Umbilical cord (tissue), 2 donors: ENCODE results near the gene ZNF227. TPM values are rescaled to one million over a fixed set of nuclear protein-coding genes. Genes with fewer than 3 reads are reported as not detected.
"Not testable (repeated sequence)": the region's sequence is repeated elsewhere in the genome, so short reads cannot be mapped to it uniquely, and the experiment has no call there.

Experiments
- DNase-seq: peaks from one replicate; pipeline ENCODE4 v3.0.0-alpha.2; 2015; ENCODE audit warnings: low spot score
- total RNA-seq: library from RNA; depleted of rRNA; stranded (reverse); fragments of >200 nt; gene quantifications from one replicate; pipeline ENCODE4 v1.2.3, GENCODE V29; 2014; ENCODE audit warnings: low replicate concordance; ENCODE audit not compliant: insufficient read depth

Gene ZNF227
- 21.7 TPM for total RNA-seq

DNA sequence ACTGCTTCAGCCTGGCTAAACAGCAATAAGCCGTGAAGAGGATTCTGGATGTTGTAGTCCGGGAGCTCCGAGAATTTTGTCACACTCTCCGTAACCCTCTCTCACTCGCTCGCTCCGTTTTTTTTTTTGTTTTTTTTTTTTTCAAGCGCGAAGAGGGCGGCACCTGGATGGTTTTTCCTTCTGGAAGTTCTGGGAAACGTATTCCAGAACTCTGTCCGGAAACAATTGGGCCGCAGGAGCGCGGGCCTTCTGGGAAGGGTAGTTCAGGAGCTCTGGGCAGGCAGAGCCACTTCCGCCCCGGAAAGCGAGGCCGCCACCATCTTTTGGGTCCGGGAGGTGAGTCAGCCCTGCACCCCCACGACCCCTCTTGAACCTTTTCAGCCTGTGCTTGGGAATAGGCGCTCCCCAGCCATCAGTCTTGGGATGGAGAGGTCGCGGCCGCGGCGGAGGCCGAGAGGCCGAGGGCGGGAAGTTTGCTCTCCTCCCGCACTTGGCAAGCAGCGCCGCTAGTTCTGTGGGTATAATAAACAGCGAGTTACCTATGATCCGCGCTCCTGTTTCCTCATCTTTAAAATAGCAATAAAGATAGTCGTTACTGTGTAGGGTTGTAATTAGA is at the start of gene ZNF227:
TSS of gene ZNF227 (plus strand) at position 283 of the 616 bp plus-strand sequence. CDS start 5,261 bp downstream, outside the sequence.
- peak; percentile 99 for DNase-seq

DNA sequence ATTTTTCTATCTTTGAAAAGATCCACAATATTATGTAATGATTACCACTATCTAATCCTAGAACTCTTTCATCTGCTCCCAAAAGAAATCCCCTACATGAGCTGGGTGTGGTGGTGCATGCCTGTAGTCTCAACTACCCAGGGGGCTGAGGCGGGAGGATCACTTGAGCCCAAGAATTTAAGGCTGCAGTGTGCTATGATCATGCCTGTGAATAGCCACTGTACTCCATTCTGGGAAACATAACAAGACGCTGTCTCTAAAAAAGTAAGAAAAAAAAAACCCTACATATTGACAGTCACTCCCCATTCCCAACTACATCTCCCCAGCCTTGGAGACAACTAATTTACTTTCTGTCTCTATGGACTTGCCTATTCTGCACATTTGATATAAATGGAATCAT is 48.5 kb upstream of the ZNF227 start:
- no peak for DNase-seq

DNA sequence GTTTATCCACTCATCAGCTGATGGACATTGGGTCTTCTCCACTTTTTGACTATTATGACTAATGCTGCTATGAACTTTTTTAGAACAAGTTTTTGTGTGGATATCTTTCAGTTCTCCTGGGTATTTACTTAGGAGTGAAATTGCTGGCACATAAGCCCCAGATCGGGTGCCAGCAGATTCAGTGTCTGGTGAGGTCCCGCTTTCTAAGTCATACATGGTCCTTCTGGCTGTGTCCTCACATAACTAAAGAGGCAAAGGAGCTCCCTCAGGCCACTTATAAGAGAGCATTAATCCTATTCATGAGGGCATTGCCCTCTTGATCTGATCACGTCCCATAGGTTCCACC is 48.0 kb upstream of the ZNF227 start:
- no peak for DNase-seq

DNA sequence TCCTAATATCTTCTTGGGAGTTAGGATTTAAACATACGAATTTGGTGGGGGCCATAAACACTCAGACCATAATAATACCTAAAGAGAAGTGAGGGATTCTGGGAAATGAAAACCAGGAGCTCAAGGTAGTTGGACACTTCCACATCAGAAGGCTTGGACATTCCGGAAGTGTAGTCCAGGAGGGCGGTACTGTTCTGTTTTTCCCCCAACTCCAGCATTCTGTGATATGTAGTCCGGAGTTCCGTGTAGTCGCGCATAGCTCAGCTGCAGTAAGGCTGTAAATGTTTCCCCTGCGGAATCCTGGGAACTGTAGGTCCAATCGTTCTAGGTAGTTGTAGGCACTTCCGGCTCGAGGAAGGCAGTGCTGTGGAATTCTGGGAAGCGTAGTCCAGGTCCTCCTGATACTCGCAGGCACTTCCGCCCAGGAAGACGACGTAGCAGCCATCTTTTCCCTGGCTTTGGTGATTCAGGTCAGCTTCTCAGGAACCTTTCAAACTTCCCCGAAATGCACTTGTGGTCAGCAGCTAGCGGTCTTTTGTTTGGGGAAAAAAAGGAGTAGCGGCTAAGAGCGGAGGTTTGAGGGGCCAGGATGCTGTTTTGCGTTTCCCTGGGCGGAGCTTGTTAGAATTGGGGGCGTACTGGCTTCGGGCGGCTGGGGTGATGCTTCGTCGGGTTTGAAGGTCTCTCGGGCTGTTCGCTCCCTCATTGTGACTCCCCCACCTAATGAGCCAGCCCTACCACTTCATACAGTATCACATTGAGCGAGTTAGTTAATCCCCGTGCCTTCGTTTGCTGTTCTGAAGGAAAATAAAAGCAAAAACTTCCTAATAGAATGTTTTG is 47.4 kb upstream of the ZNF227 start, which contains the start of gene ZNF226:
TSS of gene ZNF226 (plus strand) at position 428 of the 840 bp plus-strand sequence. CDS start 4,981 bp downstream, outside the sequence.
- peak; percentile 100 for DNase-seq

DNA sequence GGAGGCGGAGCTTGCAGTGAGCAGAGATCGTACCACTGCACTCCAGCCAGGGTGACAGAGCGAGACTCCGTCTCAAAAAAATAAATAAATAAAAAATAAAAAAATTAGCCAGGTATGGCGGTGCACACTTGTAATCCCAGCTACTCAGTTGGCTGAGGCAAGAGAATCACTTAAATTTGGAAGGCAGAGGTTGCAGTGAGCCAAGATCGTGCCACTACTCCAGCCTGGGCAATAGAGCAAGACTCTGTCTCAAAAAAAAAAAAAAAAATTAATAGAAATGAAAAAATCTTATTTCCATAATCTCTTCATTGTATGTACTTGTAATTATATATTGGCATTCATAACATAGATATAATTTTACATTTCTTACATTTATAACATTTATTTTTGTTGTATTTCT is 41.7 kb upstream of the ZNF227 start:
- DNase-seq: not testable (repeated sequence)

DNA sequence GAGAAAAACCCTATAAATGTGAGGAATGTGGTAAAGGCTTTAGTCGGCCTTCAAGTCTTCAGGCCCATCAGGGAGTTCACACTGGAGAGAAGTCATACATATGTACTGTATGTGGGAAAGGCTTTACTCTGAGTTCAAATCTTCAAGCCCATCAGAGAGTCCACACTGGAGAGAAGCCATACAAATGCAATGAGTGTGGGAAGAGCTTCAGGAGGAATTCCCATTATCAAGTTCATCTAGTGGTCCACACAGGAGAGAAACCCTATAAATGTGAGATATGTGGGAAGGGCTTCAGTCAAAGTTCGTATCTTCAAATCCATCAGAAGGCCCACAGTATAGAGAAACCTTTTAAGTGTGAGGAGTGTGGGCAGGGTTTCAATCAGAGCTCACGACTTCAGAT is 35.7 kb upstream of the ZNF227 start:
- no peak for DNase-seq

DNA sequence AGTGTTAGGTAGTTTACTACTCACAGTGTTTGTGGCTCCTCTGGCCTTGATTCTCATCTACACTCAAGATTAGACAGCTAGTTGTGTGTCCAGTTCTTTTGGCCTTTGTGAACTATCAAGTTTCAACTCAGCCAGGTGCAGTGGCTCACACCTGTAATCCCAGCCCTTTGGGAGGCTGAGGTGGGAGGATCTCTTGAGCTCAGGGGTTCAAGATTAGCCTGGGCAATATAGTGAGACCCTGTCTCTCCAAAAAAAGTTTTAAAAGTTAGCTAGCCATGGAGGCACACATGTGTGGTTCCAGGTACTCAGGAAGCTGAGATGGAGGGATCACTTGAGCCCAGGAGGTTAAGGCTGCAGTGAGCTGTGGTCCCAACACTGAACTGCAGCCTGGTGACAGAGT is 31.4 kb upstream of the ZNF227 start:
- DNase-seq: no peak

DNA sequence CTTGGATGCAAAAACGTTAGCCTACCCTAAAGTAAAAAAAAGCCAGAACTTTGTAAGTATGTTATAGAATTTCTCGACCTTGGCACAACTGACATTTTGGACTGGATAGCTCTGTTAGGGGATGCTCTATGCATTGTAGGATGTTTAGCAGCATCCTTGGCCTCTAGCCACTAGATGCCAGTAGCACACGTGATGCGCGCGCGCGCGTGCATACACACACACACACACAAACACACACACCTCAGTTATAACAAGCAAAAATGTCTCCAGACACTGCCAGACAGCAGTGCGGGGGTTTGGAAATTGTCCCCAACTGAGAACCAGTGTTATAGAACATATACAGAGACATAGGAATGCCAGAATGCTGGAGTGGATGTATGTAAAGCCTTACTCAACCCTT is 30.2 kb upstream of the ZNF227 start:
- DNase-seq: no peak

DNA sequence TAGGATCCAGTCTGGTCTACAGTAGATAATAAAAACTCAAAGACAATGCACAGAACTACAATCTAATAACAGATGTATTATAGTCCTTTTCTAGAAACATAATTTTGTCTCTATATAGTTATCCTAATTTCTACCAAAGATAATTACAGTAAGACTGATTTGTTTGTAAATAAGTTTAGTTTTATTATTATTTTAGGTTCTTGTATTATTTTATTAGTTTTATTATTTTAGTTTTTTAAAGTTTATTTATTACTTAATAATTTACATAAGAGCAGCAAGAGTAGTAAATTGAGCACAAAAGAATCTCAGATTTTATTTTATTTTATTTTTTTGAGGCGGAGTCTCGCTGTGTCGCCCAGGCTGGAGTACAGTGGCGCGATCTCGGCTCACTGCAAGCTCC is 22.3 kb upstream of the ZNF227 start:
- DNase-seq: no peak

DNA sequence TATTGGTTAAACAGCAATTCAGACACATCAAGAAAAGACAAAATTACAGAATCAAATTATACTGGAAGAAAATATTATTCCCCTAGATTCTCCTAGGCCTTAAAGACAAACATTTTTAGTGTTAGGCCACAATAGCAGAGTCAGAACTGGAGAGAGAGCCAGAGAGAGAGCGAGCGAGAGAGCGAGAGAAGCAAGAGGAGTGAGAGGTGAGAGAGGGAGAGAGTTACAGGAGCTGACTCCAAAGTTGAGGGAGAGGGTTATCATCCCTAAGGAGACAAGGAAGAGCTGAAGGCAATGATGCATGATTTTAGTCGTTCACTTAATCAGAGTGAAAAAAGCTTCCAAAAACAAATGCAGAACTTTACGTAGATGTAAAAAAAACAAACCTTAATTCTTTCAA is 20.2 kb upstream of the ZNF227 start:
- no peak for DNase-seq

DNA sequence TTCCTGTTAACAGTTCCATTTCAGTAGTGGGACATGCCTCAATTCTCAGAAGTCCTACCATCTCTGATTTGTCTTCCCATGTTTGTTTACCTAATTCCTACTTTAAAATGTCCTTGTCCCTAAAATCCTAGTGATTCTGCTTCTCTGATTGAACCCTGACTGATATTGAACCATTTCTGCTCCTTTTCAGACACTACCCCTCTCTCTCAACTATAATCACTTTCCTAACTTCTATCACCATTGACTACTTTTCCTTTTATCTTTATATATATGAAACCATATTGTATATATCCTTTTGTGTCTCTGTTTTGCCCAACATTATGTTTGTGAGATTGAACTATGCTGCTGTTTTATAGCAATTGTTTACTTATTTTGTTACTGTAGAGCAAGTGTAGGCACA is 15.6 kb upstream of the ZNF227 start:
- DNase-seq: no peak

DNA sequence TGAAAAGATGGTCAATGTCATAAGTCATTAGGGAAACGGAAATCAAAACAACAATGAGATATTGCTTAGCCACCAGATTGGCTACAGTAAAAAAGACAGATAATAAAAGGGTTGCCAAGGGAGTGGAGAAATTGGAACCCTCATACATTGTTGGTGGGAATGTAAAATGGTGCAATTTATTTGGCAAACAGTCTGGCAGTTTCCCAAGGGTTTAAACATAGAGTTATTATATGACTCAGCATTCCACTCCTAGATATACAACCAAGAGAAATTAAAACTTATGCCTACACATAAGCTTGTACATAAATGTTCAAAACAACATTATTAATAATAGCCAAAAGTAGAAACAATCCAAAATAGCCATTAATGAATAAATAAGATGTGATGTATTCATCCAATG is 9.9 kb upstream of the ZNF227 start:
- no peak for DNase-seq

DNA sequence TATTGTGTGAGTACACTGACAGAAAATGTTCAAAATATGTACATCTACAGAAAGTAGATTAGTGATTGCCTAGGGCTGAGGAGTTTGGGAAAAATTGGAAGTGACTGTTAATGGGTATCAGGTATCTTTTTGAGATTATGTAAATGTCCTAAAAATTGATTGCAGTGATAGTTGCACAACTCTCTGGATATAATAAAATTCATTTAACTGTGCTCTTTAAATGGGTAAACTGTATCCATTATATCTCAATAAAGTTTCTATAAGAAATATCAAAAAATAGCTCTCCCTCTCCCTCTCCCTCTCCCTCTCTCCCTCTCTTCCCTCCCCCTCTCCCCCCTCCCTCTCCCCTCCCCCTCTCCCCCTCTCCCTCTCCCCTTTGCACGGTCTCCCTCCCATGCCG is 9.4 kb upstream of the ZNF227 start:
- no peak for DNase-seq

DNA sequence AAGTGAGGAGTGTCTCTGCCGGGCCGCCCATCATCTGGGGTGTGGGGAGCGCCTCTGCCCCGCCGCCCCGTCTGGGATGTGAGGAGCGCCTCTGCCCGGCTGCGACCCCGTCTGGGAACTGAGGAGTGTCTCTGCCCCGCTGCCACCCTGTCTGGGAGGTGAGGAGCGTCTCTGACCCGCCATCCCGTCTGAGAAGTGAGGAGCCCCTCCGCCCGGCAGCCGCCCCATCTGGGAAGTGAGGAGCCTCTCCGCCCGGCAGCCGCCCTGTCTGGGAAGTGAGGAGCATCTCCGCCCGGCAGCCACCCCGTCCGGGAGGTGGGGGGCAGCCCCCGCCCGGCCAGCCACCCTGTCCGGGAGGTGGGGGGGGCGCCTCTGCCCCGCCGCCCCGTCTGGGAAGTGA is 8.5 kb upstream of the ZNF227 start:
- not testable (repeated sequence) for DNase-seq

DNA sequence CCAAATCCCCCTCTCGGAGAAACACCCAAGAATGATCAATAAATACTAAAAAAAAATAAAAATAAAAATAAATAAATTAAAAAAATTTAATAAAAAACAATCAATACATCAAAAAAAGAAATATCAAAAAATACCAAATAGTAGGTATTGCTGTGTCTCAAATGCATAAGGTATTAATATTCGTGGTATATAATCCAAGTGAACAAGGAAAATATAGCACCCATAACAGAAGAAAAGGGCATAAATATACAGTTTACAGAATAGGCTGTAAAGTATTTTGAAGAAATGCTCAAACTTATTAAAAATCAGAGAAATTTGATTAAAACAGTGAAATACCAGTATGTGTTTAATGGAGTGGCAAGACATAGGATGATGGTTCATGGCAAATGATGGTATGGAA is 7.6 kb upstream of the ZNF227 start:
- DNase-seq: no peak

DNA sequence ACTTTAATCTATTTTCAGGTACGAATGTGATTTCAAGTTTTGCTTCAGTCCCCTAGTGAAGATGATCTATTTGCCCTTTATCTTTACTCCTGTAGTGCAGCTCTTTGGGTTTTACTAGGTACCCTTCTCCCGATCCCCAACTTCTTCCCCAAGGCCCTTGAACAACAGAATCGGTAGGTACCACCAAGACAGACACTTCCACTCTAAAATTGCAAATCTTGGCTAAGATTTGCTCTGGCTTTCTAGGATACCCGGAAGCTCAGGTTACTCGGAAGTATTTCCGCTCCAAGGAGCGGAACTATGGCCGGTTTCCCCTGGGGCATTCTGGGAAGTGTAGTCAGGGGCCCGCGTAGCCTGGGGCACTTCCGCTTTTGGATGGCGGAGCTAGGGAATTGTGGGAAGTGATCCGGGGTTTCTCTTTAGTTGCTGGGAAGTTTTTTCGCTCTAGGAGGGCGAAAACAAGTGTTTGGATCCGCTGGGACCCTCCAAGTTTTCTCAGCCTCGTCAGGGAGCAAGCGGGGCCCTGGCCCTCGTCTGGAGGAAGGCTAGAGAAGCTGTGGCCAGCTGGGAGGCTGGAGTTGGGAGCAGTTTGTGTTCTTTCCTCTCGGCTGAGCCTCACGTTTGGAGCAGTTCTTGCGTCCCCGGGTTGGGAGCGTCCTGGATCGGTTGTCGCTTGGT is 5.1 kb upstream of the ZNF227 start:
- DNase-seq: peak; percentile 98

DNA sequence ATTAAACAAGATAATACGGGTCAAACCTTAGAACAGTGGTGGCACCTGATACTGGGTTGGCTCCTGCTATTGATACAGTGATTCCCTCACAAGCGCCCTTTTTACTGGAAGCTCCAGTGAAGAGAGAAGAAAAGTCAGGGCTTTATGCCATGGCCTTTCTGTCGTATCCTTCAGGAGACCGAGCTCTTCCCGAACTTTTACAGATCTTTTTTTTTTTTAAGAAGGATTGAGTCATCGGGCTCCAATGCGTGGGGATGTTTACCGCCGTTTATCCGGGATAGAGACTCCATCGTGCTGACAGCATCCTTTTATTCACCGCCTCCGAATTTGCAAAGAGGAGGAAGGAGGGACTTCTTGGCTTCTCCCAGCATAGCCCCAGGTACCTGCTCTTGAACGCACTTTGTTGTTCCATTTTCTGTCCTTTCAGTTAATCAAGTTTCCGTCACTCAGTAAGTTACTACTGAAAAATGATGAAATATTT is 574 bp downstream of the ZNF227 start:
- DNase-seq: no peak

DNA sequence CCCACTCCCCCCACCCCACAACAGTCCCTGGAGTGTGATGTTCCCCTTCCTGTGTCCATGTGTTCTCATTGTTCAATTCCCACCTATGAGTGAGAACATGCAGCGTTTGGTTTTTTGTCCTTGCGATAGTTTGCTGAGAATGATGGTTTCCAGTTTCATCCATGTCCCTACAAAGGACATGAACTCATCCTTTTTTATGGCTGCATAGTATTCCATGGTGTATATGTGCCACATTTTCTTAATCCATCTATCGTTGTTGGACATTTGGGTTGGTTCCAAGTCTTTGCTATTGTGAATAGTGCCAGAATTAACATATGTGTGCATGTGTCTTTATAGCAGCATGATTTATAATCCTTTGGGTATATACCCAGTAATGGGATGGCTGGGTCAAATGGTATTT is 7.6 kb downstream of the ZNF227 start:
- DNase-seq: not testable (repeated sequence)

DNA sequence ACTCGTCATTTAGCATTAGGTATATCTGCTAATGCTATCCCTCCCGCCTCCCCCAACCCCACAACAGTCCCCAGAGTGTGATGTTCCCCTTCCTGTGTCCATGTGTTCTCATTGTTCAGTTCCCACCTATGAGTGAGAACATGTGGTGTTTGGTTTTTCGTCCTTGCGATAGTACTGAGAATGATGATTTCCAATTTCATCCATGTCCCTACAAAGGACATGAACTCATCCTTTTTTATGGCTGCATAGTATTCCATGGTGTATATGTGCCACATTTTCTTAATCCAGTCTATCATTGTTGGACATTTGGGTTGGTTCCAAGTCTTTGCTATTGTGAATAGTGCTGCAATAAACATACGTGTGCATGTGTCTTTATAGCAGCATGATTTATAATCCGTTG is 8.4 kb downstream of the ZNF227 start:
- not testable (repeated sequence) for DNase-seq

DNA sequence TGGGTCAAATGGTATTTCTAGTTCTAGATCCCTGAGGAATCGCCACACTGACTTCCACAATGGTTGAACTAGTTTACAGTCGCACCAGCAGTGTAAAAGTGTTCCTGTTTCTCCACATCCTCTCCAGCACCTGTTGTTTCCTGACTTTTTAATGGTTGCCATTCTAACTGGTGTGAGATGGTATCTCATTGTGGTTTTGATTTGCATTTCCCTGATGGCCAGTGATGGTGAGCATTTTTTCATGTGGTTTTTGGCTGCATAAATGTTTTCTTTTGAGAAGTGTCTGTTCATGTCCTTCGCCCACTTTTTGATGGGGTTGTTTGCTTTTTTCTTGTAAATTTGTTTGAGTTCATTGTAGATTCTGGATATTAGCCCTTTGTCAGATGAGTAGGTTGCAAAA is 9.0 kb downstream of the ZNF227 start:
- not testable (repeated sequence) for DNase-seq

DNA sequence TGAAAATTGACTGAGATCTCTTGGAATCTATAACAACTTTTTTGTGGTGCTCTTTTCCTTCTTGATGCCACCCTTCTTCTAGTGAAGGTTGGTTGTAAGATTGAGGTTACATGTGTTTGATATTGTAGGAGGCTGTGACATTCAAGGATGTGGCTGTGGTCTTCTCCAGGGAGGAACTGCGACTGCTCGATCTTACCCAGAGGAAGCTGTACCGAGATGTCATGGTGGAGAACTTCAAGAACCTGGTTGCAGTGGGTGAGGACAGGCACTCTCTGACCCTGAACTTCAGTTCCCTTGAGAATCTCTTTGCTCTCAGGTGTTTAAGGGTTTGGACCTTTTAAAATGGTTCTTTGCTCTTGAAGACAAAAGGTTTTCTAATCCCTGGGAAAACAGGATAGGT is 16.0 kb downstream of the ZNF227 start:
- DNase-seq: no peak

DNA sequence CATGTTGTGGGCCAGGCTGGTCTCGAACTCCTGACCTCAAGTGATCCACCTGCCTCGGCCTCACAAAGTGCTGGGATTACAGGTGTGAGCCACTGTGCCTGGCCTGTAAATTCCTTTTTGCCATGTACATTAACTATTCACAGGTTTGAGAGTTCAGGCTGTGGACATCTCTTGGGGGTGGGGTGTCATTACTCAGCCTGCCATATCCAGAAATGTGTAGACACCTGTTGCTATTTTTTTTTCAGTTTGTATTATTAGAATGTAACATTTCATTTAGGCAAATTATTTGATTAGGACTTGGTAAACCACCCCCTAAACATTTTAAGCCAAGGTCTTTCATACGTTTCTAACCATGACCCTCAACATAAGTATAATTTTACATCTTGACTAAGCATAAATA is 20.5 kb downstream of the ZNF227 start:
- DNase-seq: no peak
